HCT116 (cell line): ENCODE measurements around the gene CEMP1. TPM values are rescaled to one million over a fixed set of nuclear protein-coding genes. Genes with fewer than 3 reads are reported as not detected.

Experiments used
- ATAC-seq: fragments of 200-7000 bp; cut with Tn5 transposase; 2 replicates; pipeline ENCODE4 v1.9.1; 2020; ENCODE audit warnings: mild to moderate bottlenecking, moderate library complexity
- BruUV-seq: library from RNA; stranded (reverse); fragments of 400-500 nt; replicated peaks from 2 replicates; lab custom pipeline; 2021; lab: Mats Ljungman, UMichigan
- CTCF ChIA-PET: fragments of 300-600 bp; sonication (Branson Sonifier 250); formaldehyde crosslinking; loops from one replicate; lab custom pipeline; 2021; ENCODE audit warnings: antibody characterized with exemption; lab: Charles Lee
- POLR2A ChIA-PET: fragments of 300-600, 350-600 bp; sonication (Branson Sonifier 250); formaldehyde crosslinking; loops from one replicate; lab custom pipeline; 2021; ENCODE audit warnings: antibody characterized with exemption; lab: Charles Lee
- RAD21 ChIA-PET, 2 experiments: fragments of 300-600 bp; sonication (Branson Sonifier 250); formaldehyde crosslinking; loops; one replicate each; lab custom pipeline; 2023; ENCODE audit warnings: low total read pairs in 2 of 2; ENCODE audit not compliant: uncharacterized antibody in 2 of 2, unreplicated experiment in 2 of 2, low non-redundant PET in 1 of 2; lab: Charles Lee
- DNase-seq: peaks from one replicate; pipeline ENCODE4 v3.0.0-alpha.2; 2010; ENCODE audit warnings: low read depth, low spot score
- H2AFZ ChIP-seq: fragments of 200-600 bp; shearing (Covaris generic), sonication (generic); 2 replicates; pipeline ENCODE4 v1.6.1; 2017; ENCODE audit warnings: low read depth, mixed run types, mixed read lengths, antibody characterized with exemption, low read length; ENCODE audit not compliant: poor library complexity, severe bottlenecking
- H3K27ac ChIP-seq: 2 replicates; pipeline ENCODE4 v1.5.1; 2012; ENCODE audit warnings: low read depth, low read length
- H3K27me3 ChIP-seq: fragments of 200-600 bp; sonication (generic); 2 replicates; pipeline ENCODE4 v1.6.1; 2016; ENCODE audit warnings: mixed run types, low read length, mixed read lengths; ENCODE audit not compliant: insufficient read depth
- H3K36me3 ChIP-seq, 2 experiments: fragments of 200-500 bp in 1 of 2; fragments of 200-600 bp in 1 of 2; sonication (Bioruptor generic) in 1 of 2; sonication (generic) in 1 of 2; 2 replicates each; pipeline versions ENCODE4 v1.5.1 to v1.6.1; 2014 to 2016; ENCODE audit warnings: low read length in 2 of 2, inconsistent platforms in 1 of 2, mixed read lengths in 1 of 2, mixed run types in 1 of 2; ENCODE audit not compliant: insufficient read depth in 2 of 2, control insufficient read depth in 1 of 2
- H3K4me1 ChIP-seq, 2 experiments: fragments of 200-600 bp in 1 of 2; sonication (generic) in 1 of 2; 2 replicates each; pipeline versions ENCODE4 v1.5.1 to v1.6.1; 2012 to 2017; ENCODE audit warnings: low read length in 2 of 2, inconsistent platforms in 1 of 2, mild to moderate bottlenecking in 1 of 2, mixed read lengths in 1 of 2, mixed run types in 1 of 2, moderate library complexity in 1 of 2; ENCODE audit not compliant: insufficient read depth in 2 of 2, control insufficient read depth in 1 of 2
- H3K4me2 ChIP-seq: fragments of 200-600 bp; sonication (generic); 2 replicates; pipeline ENCODE4 v1.6.1; 2017; ENCODE audit warnings: mixed run types, low read length, mixed read lengths
- H3K4me3 ChIP-seq, 2 experiments: fragments of 200-600 bp in 1 of 2; sonication (generic) in 1 of 2; replicated peaks in 1 of 2; 2 replicates each; pipeline ENCODE4 v1.5.1; 2011 to 2016; ENCODE audit warnings: low read length in 2 of 2, control low read depth in 1 of 2, low read depth in 1 of 2, mild to moderate bottlenecking in 1 of 2, mixed read lengths in 1 of 2, mixed run types in 1 of 2
- H3K79me2 ChIP-seq: fragments of 200-600 bp; sonication (generic); 2 replicates; pipeline ENCODE4 v1.6.1; 2017; ENCODE audit warnings: mild to moderate bottlenecking, mixed run types, low read length, moderate library complexity, mixed read lengths; ENCODE audit not compliant: insufficient read depth
- H3K9ac ChIP-seq: fragments of 200-600 bp; sonication (generic); 2 replicates; pipeline ENCODE4 v1.6.1; 2016; ENCODE audit warnings: low read length, mixed read lengths
- H3K9me2 ChIP-seq: fragments of 200-600 bp; sonication (generic), shearing (Covaris generic); 2 replicates; pipeline ENCODE4 v1.6.1; 2017; ENCODE audit warnings: mixed run types, mild to moderate bottlenecking, moderate library complexity; ENCODE audit not compliant: insufficient read depth
- H3K9me3 ChIP-seq, 2 experiments: fragments of 200-500 bp in 1 of 2; fragments of 200-600 bp in 1 of 2; sonication (Bioruptor generic) in 1 of 2; sonication (generic) in 1 of 2; 2 replicates each; pipeline ENCODE4 v1.6.1; 2014 to 2017; ENCODE audit warnings: low read length in 2 of 2, mixed read lengths in 2 of 2, inconsistent platforms in 1 of 2, low read depth in 1 of 2, mild to moderate bottlenecking in 1 of 2, mixed run types in 1 of 2, moderate library complexity in 1 of 2; ENCODE audit not compliant: control insufficient read depth in 1 of 2, insufficient read depth in 1 of 2
- H4K20me1 ChIP-seq: fragments of 200-600 bp; sonication (generic), shearing (Covaris generic); 2 replicates; pipeline ENCODE4 v1.6.1; 2017; ENCODE audit warnings: mixed run types, mild to moderate bottlenecking, moderate library complexity; ENCODE audit not compliant: insufficient read depth
- ATF3 ChIP-seq: IDR thresholded peaks from 2 replicates; pipeline ENCODE4 v1.6.1; 2012
- EGR1 ChIP-seq: IDR thresholded peaks from 2 replicates; pipeline ENCODE4 v1.6.1; 2012; ENCODE audit warnings: low read depth
- EZH2 ChIP-seq: fragments of 200-600 bp; sonication (generic); IDR thresholded peaks from 2 replicates; pipeline ENCODE4 v1.6.1; 2017; ENCODE audit warnings: antibody characterized with exemption, mixed run types
- FOSL1 ChIP-seq: IDR thresholded peaks from 2 replicates; pipeline ENCODE4 v1.6.1; 2012; ENCODE audit warnings: low read depth
- JUND ChIP-seq: IDR thresholded peaks from 2 replicates; pipeline ENCODE4 v1.6.1; 2012
- POLR2A ChIP-seq: IDR thresholded peaks from 2 replicates; pipeline ENCODE4 v1.7.0; 2011; ENCODE audit warnings: borderline replicate concordance; ENCODE audit not compliant: insufficient read depth, insufficient read length; ENCODE audit errors: extremely low read depth
- POLR2AphosphoS5 ChIP-seq: IDR thresholded peaks from 2 replicates; pipeline ENCODE4 v1.6.1; 2011; ENCODE audit warnings: mild to moderate bottlenecking, low read depth, low read length, moderate library complexity
- RAD21 ChIP-seq: IDR thresholded peaks from 2 replicates; pipeline ENCODE4 v1.6.1; 2012; ENCODE audit warnings: low read depth, mild to moderate bottlenecking
- SP1 ChIP-seq: IDR thresholded peaks from 2 replicates; pipeline ENCODE4 v1.6.1; 2012; ENCODE audit warnings: low read depth
- ZFX ChIP-seq: fragments of 450-650 bp; IDR thresholded peaks from 2 replicates; pipeline ENCODE4 v1.6.1; 2017
- intact Hi-C: fragments of 100-400 bp; cut with micrococcal nuclease; formaldehyde crosslinking; loops from 2 replicates; pipeline ENCODE4 v1.10.0; 2022
- total RNA-seq: library from RNA; stranded (reverse); gene quantifications from one replicate; pipeline ENCODE4 v1.2.1, GENCODE V29; 2021; ENCODE audit not compliant: unreplicated experiment
- TF ChIP-seq, protein P1 (sequence below), 3 experiments: fragments of 200-600 bp in 1 of 3; sonication (generic) in 1 of 3; IDR thresholded peaks in 2 of 3; conservative IDR thresholded peaks in 1 of 3; 2 replicates each; pipeline ENCODE4 v1.5.1; 2012 to 2017; ENCODE audit warnings: low read depth in 2 of 3, low read length in 2 of 3, antibody characterized with exemption in 1 of 3, borderline replicate concordance in 1 of 3, control low read depth in 1 of 3, mild to moderate bottlenecking in 1 of 3, mixed read lengths in 1 of 3, mixed run types in 1 of 3, moderate library complexity in 1 of 3; ENCODE audit not compliant: insufficient read depth in 1 of 3
- TF ChIP-seq, protein P2 (sequence below): IDR thresholded peaks from 2 replicates; pipeline ENCODE4 v1.6.1; 2011; ENCODE audit warnings: mild to moderate bottlenecking, low read length, moderate library complexity; ENCODE audit not compliant: insufficient replicate concordance; ENCODE audit errors: extremely low read depth

The CEMP1 gene
- total RNA-seq, 1 experiment from 2014 or later = 0.32 TPM

GRCh38 chr16:2515180-2515851 is 15.9 kb downstream of the CEMP1 start:
- no peaks in the 10 kb centered on the region for H3K27me3 ChIP-seq
- H3K27ac ChIP-seq = peak overlapping the region; percentile 98
- no peak for DNase-seq
- no peak for TF ChIP-seq POLR2A
- TF ChIP-seq ZFX = no peak
- no peak for TF ChIP-seq SP1
- no peak for TF ChIP-seq EGR1
- TF ChIP-seq, protein P1, sequence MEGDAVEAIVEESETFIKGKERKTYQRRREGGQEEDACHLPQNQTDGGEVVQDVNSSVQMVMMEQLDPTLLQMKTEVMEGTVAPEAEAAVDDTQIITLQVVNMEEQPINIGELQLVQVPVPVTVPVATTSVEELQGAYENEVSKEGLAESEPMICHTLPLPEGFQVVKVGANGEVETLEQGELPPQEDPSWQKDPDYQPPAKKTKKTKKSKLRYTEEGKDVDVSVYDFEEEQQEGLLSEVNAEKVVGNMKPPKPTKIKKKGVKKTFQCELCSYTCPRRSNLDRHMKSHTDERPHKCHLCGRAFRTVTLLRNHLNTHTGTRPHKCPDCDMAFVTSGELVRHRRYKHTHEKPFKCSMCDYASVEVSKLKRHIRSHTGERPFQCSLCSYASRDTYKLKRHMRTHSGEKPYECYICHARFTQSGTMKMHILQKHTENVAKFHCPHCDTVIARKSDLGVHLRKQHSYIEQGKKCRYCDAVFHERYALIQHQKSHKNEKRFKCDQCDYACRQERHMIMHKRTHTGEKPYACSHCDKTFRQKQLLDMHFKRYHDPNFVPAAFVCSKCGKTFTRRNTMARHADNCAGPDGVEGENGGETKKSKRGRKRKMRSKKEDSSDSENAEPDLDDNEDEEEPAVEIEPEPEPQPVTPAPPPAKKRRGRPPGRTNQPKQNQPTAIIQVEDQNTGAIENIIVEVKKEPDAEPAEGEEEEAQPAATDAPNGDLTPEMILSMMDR (IDR thresholded peaks at IDR 0.05 in 2 of 3, conservative IDR thresholded peaks at IDR 0.05 in 1 of 3; ENCODE audit: borderline replicate concordance in 1 of 3, insufficient read depth in 1 of 3, low read depth in 2 of 3, low read length in 2 of 3) = no peak
- TF ChIP-seq JUND = no peak
- TF ChIP-seq, protein P2, sequence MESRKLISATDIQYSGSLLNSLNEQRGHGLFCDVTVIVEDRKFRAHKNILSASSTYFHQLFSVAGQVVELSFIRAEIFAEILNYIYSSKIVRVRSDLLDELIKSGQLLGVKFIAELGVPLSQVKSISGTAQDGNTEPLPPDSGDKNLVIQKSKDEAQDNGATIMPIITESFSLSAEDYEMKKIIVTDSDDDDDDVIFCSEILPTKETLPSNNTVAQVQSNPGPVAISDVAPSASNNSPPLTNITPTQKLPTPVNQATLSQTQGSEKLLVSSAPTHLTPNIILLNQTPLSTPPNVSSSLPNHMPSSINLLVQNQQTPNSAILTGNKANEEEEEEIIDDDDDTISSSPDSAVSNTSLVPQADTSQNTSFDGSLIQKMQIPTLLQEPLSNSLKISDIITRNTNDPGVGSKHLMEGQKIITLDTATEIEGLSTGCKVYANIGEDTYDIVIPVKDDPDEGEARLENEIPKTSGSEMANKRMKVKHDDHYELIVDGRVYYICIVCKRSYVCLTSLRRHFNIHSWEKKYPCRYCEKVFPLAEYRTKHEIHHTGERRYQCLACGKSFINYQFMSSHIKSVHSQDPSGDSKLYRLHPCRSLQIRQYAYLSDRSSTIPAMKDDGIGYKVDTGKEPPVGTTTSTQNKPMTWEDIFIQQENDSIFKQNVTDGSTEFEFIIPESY = no peak
- no peak for TF ChIP-seq RAD21
- no peak for TF ChIP-seq ATF3
- no peak for TF ChIP-seq FOSL1
- TF ChIP-seq EZH2 = no peak
- TF ChIP-seq POLR2AphosphoS5 = no peak
- no peaks in the 10 kb centered on the region for H3K9me2 ChIP-seq
- no peaks in the 10 kb centered on the region for H3K9me3 ChIP-seq
- H2AFZ ChIP-seq = no peak overlapping the region
- H3K4me1 ChIP-seq = peaks cover 20 to 52% of the 10 kb centered on the region in 2 experiments
- ChIA-PET RAD21 (interaction anchor here in 1 of 2 experiments (0.6 kb wide), 1 partner anchor 24 kb away, joined by 3 read pairs; no protein-coding TSS in a partner anchor), POLR2A (interaction anchor here (1.1 to 1.2 kb wide), 2 partner anchors 87 to 551 kb away, joined by 3 read pairs; partner anchors contain the start of gene RPS2), CTCF (no interaction called here)
- no peak for ATAC-seq
- peak overlapping the region; percentile 86 to 95 for H3K4me3 ChIP-seq
- H3K79me2 ChIP-seq = peaks cover 59% of the 10 kb centered on the region
- peak overlapping the region; percentile 98 for H3K4me2 ChIP-seq
- H3K36me3 ChIP-seq = no peaks in the 10 kb centered on the region
- peaks cover 5% of the 10 kb centered on the region; the same call in 1 of the 2 replicates for H4K20me1 ChIP-seq
- intact Hi-C loops = no loop called here
- TSS peak; percentile 52 for BruUV-seq
- peak overlapping the region; percentile 95 for H3K9ac ChIP-seq
